CD4-positive, alpha-beta T cell treated with Interferon gamma for 1 hour (primary cell): ENCODE data around the gene NNMT.

ENCODE experiments used
- DNase-seq: peaks from one replicate; pipeline ENCODE4 v3.0.0-alpha.2; 2020

NNMT gene

DNA sequence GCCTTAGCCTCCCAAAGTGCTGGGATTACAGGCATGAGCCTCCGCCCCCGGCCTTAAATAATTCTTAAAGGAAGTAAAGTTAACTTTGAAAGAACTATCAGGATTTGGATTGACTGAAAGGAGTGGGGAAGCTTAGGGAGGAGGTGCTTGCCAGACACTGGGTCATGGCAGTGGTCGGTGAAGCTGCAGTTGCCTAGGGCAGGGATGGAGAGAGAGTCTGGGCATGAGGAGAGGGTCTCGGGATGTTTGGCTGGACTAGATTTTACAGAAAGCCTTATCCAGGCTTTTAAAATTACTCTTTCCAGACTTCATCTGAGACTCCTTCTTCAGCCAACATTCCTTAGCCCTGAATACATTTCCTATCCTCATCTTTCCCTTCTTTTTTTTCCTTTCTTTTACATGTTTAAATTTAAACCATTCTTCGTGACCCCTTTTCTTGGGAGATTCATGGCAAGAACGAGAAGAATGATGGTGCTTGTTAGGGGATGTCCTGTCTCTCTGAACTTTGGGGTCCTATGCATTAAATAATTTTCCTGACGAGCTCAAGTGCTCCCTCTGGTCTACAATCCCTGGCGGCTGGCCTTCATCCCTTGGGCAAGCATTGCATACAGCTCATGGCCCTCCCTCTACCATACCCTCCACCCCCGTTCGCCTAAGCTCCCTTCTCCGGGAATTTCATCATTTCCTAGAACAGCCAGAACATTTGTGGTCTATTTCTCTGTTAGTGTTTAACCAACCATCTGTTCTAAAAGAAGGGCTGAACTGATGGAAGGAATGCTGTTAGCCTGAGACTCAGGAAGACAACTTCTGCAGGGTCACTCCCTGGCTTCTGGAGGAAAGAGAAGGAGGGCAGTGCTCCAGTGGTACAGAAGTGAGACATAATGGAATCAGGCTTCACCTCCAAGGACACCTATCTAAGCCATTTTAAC is at the start of gene NNMT:
Gene NNMT (plus strand): TSS at position 724 of the 929 bp plus-strand sequence. CDS start 158 bp downstream, at position 882.
- no peak for DNase-seq

DNA sequence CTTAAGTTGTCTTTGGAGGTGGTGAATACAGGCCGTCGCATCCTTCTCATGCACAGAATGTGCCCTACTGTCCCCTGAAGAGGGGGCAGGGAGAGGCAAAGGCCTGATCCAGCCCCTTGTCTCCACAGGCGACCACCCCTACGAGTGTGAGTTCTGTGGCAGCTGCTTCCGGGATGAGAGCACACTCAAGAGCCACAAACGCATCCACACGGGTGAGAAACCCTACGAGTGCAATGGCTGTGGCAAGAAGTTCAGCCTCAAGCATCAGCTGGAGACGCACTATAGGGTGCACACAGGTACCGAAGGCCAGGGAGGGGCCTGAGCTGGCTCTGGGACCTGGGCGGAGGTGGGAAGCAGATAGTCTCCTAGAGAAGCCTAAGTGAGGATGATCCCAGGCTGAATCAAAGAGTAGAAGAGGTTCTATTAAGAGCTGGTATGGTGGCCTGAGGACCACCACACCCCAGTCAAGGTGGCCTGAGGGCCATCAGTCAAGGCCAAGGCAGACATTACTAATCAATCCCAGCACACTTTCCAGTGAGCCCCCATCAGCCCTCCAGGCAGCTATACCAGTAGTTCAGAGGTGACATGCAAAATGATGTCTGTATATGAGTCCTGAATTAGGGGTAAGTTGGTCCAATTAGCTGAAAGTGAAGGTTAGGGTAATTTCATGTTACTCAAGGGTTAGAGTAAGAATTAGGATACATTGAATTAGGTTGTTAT is 49.0 kb upstream of the NNMT start:
- no peak for DNase-seq

GRCh38 chr11:114250180-114250579 is 46.0 kb upstream of the NNMT start:
- no peak for DNase-seq

DNA sequence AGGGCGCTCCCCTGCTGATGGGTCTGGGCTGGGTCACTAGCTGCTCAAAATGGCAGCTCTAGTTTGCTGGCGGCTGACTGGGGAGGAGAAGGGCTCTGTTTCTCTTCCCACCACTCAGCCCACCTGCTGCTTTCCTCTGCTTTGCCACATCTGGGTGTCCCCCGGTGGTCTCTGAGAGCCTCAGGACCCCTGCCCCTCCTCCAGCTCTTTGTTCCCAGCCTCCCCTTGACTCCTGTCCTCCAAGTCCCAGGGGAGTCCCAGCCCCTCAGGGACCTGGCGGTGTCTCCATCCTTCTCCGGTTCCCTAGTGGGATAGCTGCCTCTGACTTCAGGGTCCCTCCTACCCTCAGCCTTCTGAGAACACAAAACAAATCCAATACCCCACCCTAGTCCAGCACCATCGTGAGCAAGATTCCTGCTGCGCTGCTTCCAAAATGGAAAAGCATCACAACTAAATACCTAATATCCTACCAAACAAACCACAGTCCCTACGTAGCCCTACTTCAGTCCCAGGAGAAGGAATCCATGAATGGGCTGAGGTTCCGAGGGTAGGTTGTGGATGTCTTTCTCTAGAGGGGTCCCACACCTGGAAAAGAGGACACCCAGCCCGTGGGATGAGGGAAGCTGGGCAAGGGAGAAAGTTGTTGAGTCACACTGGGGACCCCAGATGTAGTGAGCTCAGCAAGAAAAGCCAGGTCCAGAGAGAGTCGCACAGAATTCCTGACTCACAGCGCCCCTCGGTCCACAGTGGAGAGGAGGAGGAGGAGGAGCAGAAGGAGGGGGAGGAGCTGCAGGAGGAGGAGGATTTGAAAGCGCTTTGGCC is 45.0 kb upstream of the NNMT start:
- DNase-seq, result no peak

DNA sequence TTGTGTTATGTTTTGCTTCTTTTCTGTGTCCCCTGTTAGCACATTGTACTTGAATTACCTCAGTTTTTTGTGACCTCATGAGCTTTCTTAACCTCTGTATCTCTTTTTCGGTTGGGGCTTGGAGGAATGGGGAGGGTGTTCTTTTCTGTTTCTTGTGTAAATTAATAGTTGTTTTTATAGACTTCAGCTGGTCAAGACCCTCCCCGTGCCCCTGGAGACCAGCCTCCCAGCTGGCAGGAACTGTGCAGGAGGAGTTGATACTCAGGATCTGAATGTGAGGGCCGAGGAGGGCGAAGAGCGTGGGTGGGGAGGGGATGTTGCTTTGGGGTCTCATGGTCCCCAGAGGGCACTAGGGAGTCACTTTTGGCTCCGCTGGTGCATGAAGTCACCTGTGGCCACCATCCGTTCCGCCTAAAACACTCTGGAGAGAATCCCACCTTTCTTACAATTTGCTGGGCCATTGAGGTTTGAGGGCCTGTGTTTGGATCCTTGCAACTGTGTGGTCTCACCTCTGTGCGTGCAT is 44.3 kb upstream of the NNMT start:
- DNase-seq, result no peak

GRCh38 chr11:114252767-114253166 is 43.4 kb upstream of the NNMT start:
- DNase-seq, result no peak

GRCh38 chr11:114253771-114254170 is 42.4 kb upstream of the NNMT start:
- no peak for DNase-seq

DNA sequence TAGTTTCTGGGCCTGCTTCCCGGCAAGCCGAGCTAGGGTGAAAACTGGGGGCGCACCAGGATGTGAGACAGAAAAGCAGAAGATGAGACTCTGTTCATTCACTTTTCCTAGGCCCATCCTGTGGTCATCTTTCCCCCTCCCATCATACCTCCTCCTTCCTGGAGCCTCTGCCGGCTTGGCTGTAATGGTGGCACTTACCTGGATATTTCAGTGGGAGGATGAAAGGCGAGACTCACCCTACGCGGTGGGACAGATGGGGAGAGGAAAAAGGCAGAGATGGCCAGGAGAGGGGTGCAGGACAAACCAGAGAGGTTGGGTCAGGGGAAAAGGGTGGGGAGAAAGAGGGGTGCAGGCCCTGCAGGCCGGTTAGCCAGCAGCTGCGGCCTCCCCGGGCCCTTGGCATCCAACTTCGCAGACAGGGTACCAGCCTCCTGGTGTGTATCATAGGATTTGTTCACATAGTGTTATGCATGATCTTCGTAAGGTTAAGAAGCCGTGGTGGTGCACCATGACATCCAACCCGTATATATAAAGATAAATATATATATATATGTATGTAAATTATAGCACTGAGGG is 41.5 kb upstream of the NNMT start:
- DNase-seq, result no peak

GRCh38 chr11:114255289-114255688 is 40.9 kb upstream of the NNMT start:
- DNase-seq, result no peak

GRCh38 chr11:114256176-114256966 is 39.8 kb upstream of the NNMT start:
- no peak for DNase-seq

- DNase-seq, result no peak
Measured at GRCh38 chr11:114256967-114257286, 39.3 kb upstream of the NNMT start.

- DNase-seq, result no peak
Measured at GRCh38 chr11:114257621-114258558, 38.3 kb upstream of the NNMT start.

- peak; percentile 53 for DNase-seq
Measured at GRCh38 chr11:114258696-114259095, 37.5 kb upstream of the NNMT start.

- DNase-seq, result peak; percentile 45
Measured at GRCh38 chr11:114259124-114259526, 37.1 kb upstream of the NNMT start.

- DNase-seq, result no peak
Measured at GRCh38 chr11:114259551-114259983, 36.6 kb upstream of the NNMT start.

DNA sequence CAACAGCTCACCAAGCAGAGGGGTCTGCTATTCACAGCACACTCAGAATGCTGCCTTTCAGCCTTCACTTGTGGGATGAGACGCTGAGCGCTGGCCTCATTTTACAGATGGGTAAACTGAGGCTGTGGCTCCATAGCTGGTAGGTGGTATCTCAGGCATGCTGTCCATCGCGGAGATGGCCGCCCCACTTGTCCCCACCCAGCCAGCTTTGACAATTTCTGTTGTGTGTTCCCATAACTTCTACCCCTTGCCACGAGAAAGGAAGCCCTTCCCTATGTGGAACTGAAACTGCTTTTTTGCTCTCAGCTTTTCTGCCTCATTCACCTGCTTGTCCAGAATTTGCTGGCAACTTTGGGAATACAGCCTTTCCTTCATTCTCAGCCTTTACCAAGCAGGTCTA is 36.1 kb upstream of the NNMT start:
- DNase-seq, result no peak

DNA sequence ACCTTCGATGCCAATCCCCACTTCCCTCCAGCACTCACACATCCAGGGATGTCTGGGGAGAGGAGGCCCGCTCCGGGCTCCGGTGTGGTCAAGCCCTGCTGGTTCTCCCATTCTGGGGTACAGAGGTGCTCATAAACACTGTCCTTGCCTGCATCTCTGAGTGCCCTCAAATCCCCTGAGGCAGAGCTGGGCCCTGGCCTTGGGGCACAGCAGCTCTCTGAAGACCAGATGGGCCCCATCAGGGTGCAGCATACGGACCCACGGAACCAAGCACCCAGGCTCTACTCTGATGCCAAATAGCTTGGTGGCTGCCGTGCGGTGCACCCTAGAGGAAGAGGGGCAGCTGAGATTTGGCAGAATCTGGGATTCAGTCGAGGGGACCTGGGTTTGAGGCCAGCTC is 35.7 kb upstream of the NNMT start:
- DNase-seq, result no peak

GRCh38 chr11:114261791-114262190 is 34.4 kb upstream of the NNMT start:
- no peak for DNase-seq

DNA sequence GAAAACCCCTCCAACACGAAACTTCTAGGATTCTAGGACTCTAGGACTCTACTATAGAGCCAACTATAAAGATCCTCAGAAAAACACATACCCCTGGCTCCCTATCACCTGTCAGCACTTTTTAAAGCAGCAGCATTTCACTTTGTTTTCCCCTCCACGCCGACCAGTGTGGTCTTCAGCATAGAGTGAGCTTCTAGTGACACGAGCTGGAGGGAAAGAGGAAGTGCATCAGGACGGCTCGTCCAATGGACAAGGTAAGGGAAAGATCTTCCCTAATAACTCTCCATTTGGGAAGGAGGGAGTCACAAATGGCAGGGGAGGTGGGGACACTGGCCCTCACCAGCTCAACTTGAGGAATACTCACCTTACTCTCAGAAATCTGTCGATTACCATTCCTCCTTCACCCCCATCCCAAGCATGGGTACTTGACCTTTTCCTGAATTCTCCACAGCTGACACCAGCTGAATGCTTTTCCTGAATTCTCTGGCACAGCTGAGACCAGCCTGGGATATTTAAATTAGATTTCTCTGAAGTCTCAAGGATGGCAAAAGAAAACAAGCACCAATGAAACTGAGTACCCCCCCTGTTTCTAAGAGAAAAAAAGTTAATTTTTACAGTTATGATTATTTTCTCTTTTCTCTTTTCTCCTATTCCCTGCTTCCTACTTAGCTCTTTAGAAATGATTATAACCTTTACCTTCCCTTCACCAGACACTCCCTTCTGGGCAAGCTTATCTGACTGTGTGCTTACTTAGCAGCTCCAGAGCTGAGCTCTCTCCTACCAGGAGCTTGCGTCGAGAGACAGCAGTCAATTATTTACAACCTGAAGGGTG is 33.3 kb upstream of the NNMT start:
- DNase-seq, result no peak
